Activated naive CD8-positive, alpha-beta T cell treated with anti-CD3 and anti-CD28 coated beads, Interleukin-2, amount 50 U/mL, for 24 hours (primary cell): ENCODE data around the gene IDH2.
"Not testable (repeated sequence)": the region's sequence is repeated elsewhere in the genome, so short reads cannot be mapped to it uniquely, and the experiment has no call there.

ENCODE experiments used
- ATAC-seq: fragments of 150-1000 bp; cut with Tn5 transposase; one replicate; pipeline ENCODE4 v1.10.0; 2021
- DNase-seq: peaks from one replicate; pipeline ENCODE4 v3.0.0; 2021
- H3K27ac Mint-ChIP-seq: one replicate; pipeline ENCODE4 v1.8.0; 2021; ENCODE audit warnings: mild to moderate bottlenecking, mixed read lengths
- H3K27me3 Mint-ChIP-seq: one replicate; pipeline ENCODE4 v1.8.0; 2021; ENCODE audit warnings: mixed read lengths
- H3K36me3 Mint-ChIP-seq: one replicate; pipeline ENCODE4 v1.8.0; 2021; ENCODE audit warnings: low read depth, mixed read lengths
- H3K4me1 Mint-ChIP-seq: one replicate; pipeline ENCODE4 v1.8.0; 2021; ENCODE audit warnings: mixed read lengths
- H3K4me3 Mint-ChIP-seq: one replicate; pipeline ENCODE4 v1.8.0; 2021; ENCODE audit warnings: mild to moderate bottlenecking, moderate library complexity, mixed read lengths
- H3K9me3 Mint-ChIP-seq: one replicate; pipeline ENCODE4 v1.8.0; 2021; ENCODE audit warnings: mixed read lengths

IDH2 gene

GRCh38 chr15:90083419-90083818 lies 18.8 kb downstream of the IDH2 start:
- no peak overlapping the region for H3K27ac Mint-ChIP-seq
- no peak for DNase-seq
- ATAC-seq: no peak
- H3K4me1 Mint-ChIP-seq: peaks cover 6% of the 10 kb centered on the region
- no peak overlapping the region for H3K4me3 Mint-ChIP-seq
- no peaks in the 10 kb centered on the region for H3K9me3 Mint-ChIP-seq
- no peaks in the 10 kb centered on the region for H3K27me3 Mint-ChIP-seq
- H3K36me3 Mint-ChIP-seq: peaks cover 15% of the 10 kb centered on the region

- Mint-ChIP-seq H3K27ac (no peak overlapping the region), H3K4me1 (peaks cover 6% of the 10 kb centered on the region), H3K27me3 (no peaks in the 10 kb centered on the region), H3K4me3 (no peak overlapping the region), H3K9me3 (no peaks in the 10 kb centered on the region), H3K36me3 (peaks cover 9% of the 10 kb centered on the region)
- DNase-seq: no peak
- ATAC-seq: no peak
These were observed 20.0 kb downstream of the IDH2 start for GRCh38 chr15:90082140-90082715.

- H3K4me3 Mint-ChIP-seq: no peak overlapping the region
- no peak overlapping the region for H3K27ac Mint-ChIP-seq
- H3K9me3 Mint-ChIP-seq: no peaks in the 10 kb centered on the region
- no peaks in the 10 kb centered on the region for H3K27me3 Mint-ChIP-seq
- peaks cover 5% of the 10 kb centered on the region for H3K4me1 Mint-ChIP-seq
- DNase-seq (no peak), ATAC-seq (no peak)
- H3K36me3 Mint-ChIP-seq: peaks cover 5% of the 10 kb centered on the region
These were observed 21.4 kb downstream of the IDH2 start for GRCh38 chr15:90080818-90081393.

- H3K4me3 Mint-ChIP-seq: no peak overlapping the region
- H3K36me3 Mint-ChIP-seq: peaks cover 7% of the 10 kb centered on the region
- H3K4me1 Mint-ChIP-seq: peaks cover 9% of the 10 kb centered on the region
- no peaks in the 10 kb centered on the region for H3K9me3 Mint-ChIP-seq
- no peak for DNase-seq
- ATAC-seq: no peak
- H3K27ac Mint-ChIP-seq: no peak overlapping the region
- no peaks in the 10 kb centered on the region for H3K27me3 Mint-ChIP-seq
These were observed 21.9 kb downstream of the IDH2 start for GRCh38 chr15:90080458-90080755.

GRCh38 chr15:90079619-90080457 lies 22.4 kb downstream of the IDH2 start:
- H3K36me3 Mint-ChIP-seq: peaks cover 7% of the 10 kb centered on the region
- DNase-seq (no peak), ATAC-seq (no peak)
- no peak overlapping the region for H3K4me3 Mint-ChIP-seq
- H3K9me3 Mint-ChIP-seq: no peaks in the 10 kb centered on the region
- no peak overlapping the region for H3K27ac Mint-ChIP-seq
- H3K4me1 Mint-ChIP-seq: peaks cover 9% of the 10 kb centered on the region
- no peaks in the 10 kb centered on the region for H3K27me3 Mint-ChIP-seq

- Mint-ChIP-seq H3K27me3 (no peaks in the 10 kb centered on the region), H3K27ac (no peak overlapping the region), H3K4me1 (peaks cover 9% of the 10 kb centered on the region), H3K9me3 (no peaks in the 10 kb centered on the region), H3K4me3 (no peak overlapping the region), H3K36me3 (peaks cover 10% of the 10 kb centered on the region)
- DNase-seq (no peak), ATAC-seq (peak; percentile 73)
These were observed 23.3 kb downstream of the IDH2 start for GRCh38 chr15:90078965-90079364.

GRCh38 chr15:90076716-90077115 lies 25.6 kb downstream of the IDH2 start:
- DNase-seq (no peak), ATAC-seq (no peak)
- Mint-ChIP-seq H3K27me3 (no peaks in the 10 kb centered on the region), H3K36me3 (peaks cover 7% of the 10 kb centered on the region), H3K4me3 (no peak overlapping the region), H3K9me3 (no peaks in the 10 kb centered on the region), H3K27ac (no peak overlapping the region), H3K4me1 (peaks cover 9% of the 10 kb centered on the region)

- Mint-ChIP-seq H3K4me3 (no peak overlapping the region), H3K27ac (no peak overlapping the region), H3K4me1 (peaks cover 12% of the 10 kb centered on the region), H3K9me3 (no peaks in the 10 kb centered on the region), H3K36me3 (peaks cover 7% of the 10 kb centered on the region), H3K27me3 (no peaks in the 10 kb centered on the region)
- ATAC-seq: peak; percentile 42
- no peak for DNase-seq
These were observed 26.6 kb downstream of the IDH2 start for GRCh38 chr15:90075420-90076289.

GRCh38 chr15:90074916-90075315 lies 27.4 kb downstream of the IDH2 start:
- Mint-ChIP-seq H3K36me3 (peaks cover 7% of the 10 kb centered on the region), H3K4me3 (no peak overlapping the region), H3K4me1 (peaks cover 13% of the 10 kb centered on the region), H3K27ac (no peak overlapping the region), H3K9me3 (no peaks in the 10 kb centered on the region), H3K27me3 (no peaks in the 10 kb centered on the region)
- DNase-seq (no peak), ATAC-seq (no peak)

GRCh38 chr15:90074023-90074422 lies 28.2 kb downstream of the IDH2 start:
- H3K27me3 Mint-ChIP-seq: no peaks in the 10 kb centered on the region
- no peak for ATAC-seq
- peaks cover 14% of the 10 kb centered on the region for H3K4me1 Mint-ChIP-seq
- H3K4me3 Mint-ChIP-seq: no peak overlapping the region
- peaks cover 10% of the 10 kb centered on the region for H3K36me3 Mint-ChIP-seq
- H3K9me3 Mint-ChIP-seq: no peaks in the 10 kb centered on the region
- no peak overlapping the region for H3K27ac Mint-ChIP-seq
- no peak for DNase-seq

GRCh38 chr15:90072978-90073640 lies 29.2 kb downstream of the IDH2 start:
- peaks cover 13% of the 10 kb centered on the region for H3K4me1 Mint-ChIP-seq
- no peaks in the 10 kb centered on the region for H3K27me3 Mint-ChIP-seq
- ATAC-seq: no peak

GRCh38 chr15:90071220-90071807 lies 31.0 kb downstream of the IDH2 start:
- peaks cover 13% of the 10 kb centered on the region for H3K4me1 Mint-ChIP-seq
- H3K9me3 Mint-ChIP-seq: no peaks in the 10 kb centered on the region
- H3K4me3 Mint-ChIP-seq: no peak overlapping the region
- ATAC-seq: peak; percentile 70
- H3K27me3 Mint-ChIP-seq: no peaks in the 10 kb centered on the region
- H3K36me3 Mint-ChIP-seq: peaks cover 9% of the 10 kb centered on the region
- peak; percentile 78 for DNase-seq
- no peak overlapping the region for H3K27ac Mint-ChIP-seq

More at GRCh38 chr15:90072978-90073640, 29.2 kb downstream of the IDH2 start:
- DNase-seq: no peak
- no peaks in the 10 kb centered on the region for H3K9me3 Mint-ChIP-seq
- no peak overlapping the region for H3K4me3 Mint-ChIP-seq
- no peak overlapping the region for H3K27ac Mint-ChIP-seq
- H3K36me3 Mint-ChIP-seq: peaks cover 10% of the 10 kb centered on the region

GRCh38 chr15:90070623-90071022 lies 31.6 kb downstream of the IDH2 start:
- H3K9me3 Mint-ChIP-seq, H3K36me3 Mint-ChIP-seq, ATAC-seq, H3K27me3 Mint-ChIP-seq, H3K27ac Mint-ChIP-seq, H3K4me3 Mint-ChIP-seq, DNase-seq, H3K4me1 Mint-ChIP-seq: not testable (repeated sequence)
